WTC11 (cell line): ENCODE measurements around the gene PLCL2. TPM values are rescaled to one million over a fixed set of nuclear protein-coding genes. Genes with fewer than 3 reads are reported as not detected.

Source experiments
- ATAC-seq: fragments of 200-7000 bp; cut with Tn5 transposase; 2 replicates; pipeline ENCODE4 v1.10.0; 2021; ENCODE audit warnings: mild to moderate bottlenecking, moderate library complexity
- CTCF ChIA-PET: fragments of 300-600 bp; sonication (Branson Sonifier 250); formaldehyde crosslinking; loops from one replicate; lab custom pipeline; 2021; ENCODE audit warnings: antibody characterized with exemption; lab: Charles Lee
- POLR2A ChIA-PET: fragments of 350-600 bp; sonication (Branson Sonifier 250); formaldehyde crosslinking; loops from one replicate; lab custom pipeline; 2021; ENCODE audit warnings: antibody characterized with exemption; lab: Charles Lee
- DNase-seq: peaks from one replicate; pipeline ENCODE4 v3.0.0; 2021; ENCODE audit warnings: low spot score
- H3K27ac Mint-ChIP-seq: 2 replicates; pipeline ENCODE4 v1.8.0; 2021; ENCODE audit warnings: mixed read lengths
- H3K27me3 Mint-ChIP-seq: 2 replicates; pipeline ENCODE4 v1.8.0; 2021; ENCODE audit warnings: low read depth, mild to moderate bottlenecking, moderate library complexity, mixed read lengths
- H3K36me3 Mint-ChIP-seq: 2 replicates; pipeline ENCODE4 v1.8.0; 2021; ENCODE audit warnings: mixed read lengths
- H3K4me1 Mint-ChIP-seq: 2 replicates; pipeline ENCODE4 v1.8.0; 2022; ENCODE audit warnings: mixed read lengths
- H3K4me3 Mint-ChIP-seq: 2 replicates; pipeline ENCODE4 v1.8.0; 2021; ENCODE audit warnings: mild to moderate bottlenecking, moderate library complexity, mixed read lengths
- H3K9me3 Mint-ChIP-seq: 2 replicates; pipeline ENCODE4 v1.8.0; 2021; ENCODE audit warnings: mixed read lengths
- ATF3 ChIP-seq: sonication (generic); formaldehyde crosslinking; conservative IDR thresholded peaks from 2 replicates; pipeline ENCODE4 v1.8.1; 2022; ENCODE audit warnings: mild to moderate bottlenecking, missing genetic modification reagents
- EMX1 ChIP-seq: fragments of 250-450 bp; sonication (Bioruptor Pico); IDR thresholded peaks from 2 replicates; pipeline ENCODE4 v1.8.0; 2021; ENCODE audit warnings: mild to moderate bottlenecking
- ESRRA ChIP-seq: sonication (generic); formaldehyde crosslinking; IDR thresholded peaks from 2 replicates; pipeline ENCODE4 v1.8.1; 2022; ENCODE audit warnings: mild to moderate bottlenecking, missing genetic modification reagents, borderline replicate concordance
- ETV6 ChIP-seq: sonication (generic); formaldehyde crosslinking; IDR thresholded peaks from 2 replicates; pipeline ENCODE4 v1.8.1; 2022; ENCODE audit warnings: mild to moderate bottlenecking, missing genetic modification reagents
- FOXJ3 ChIP-seq: sonication (generic); formaldehyde crosslinking; IDR thresholded peaks from 2 replicates; pipeline ENCODE4 v1.9.0; 2021; ENCODE audit warnings: missing genetic modification reagents, mild to moderate bottlenecking, borderline replicate concordance
- FOXK1 ChIP-seq: sonication (generic); formaldehyde crosslinking; IDR thresholded peaks from 2 replicates; pipeline ENCODE4 v1.8.0; 2022; ENCODE audit warnings: mild to moderate bottlenecking, moderate library complexity, missing genetic modification reagents
- JUN ChIP-seq: sonication (generic); formaldehyde crosslinking; IDR thresholded peaks from 2 replicates; pipeline ENCODE4 v1.8.0; 2023; ENCODE audit warnings: mild to moderate bottlenecking, missing genetic modification reagents
- MYBL2 ChIP-seq: sonication (generic); formaldehyde crosslinking; IDR thresholded peaks from 2 replicates; pipeline ENCODE4 v1.8.1; 2023; ENCODE audit warnings: mild to moderate bottlenecking, moderate library complexity, missing genetic modification reagents
- NFATC4 ChIP-seq: fragments of 250-450 bp; sonication (Bioruptor Pico); IDR thresholded peaks from 2 replicates; pipeline ENCODE4 v1.9.0; 2021; ENCODE audit warnings: mild to moderate bottlenecking
- NFE2L1 ChIP-seq: sonication (generic); formaldehyde crosslinking; IDR thresholded peaks from 2 replicates; pipeline ENCODE4 v1.8.1; 2023; ENCODE audit warnings: missing genetic modification reagents
- PRRX2 ChIP-seq: fragments of 250-450 bp; sonication (Bioruptor Pico); IDR thresholded peaks from 2 replicates; pipeline ENCODE4 v1.8.0; 2021; ENCODE audit warnings: mild to moderate bottlenecking
- RORB ChIP-seq: fragments of 250-450 bp; sonication (Bioruptor Pico); IDR thresholded peaks from 2 replicates; pipeline ENCODE4 v1.9.0; 2021; ENCODE audit warnings: mild to moderate bottlenecking
- USF1 ChIP-seq: sonication (generic); formaldehyde crosslinking; IDR thresholded peaks from 2 replicates; pipeline ENCODE4 v1.8.0; 2022; ENCODE audit warnings: mild to moderate bottlenecking, missing genetic modification reagents
- ZNF396 ChIP-seq: fragments of 250-450 bp; sonication (Bioruptor Pico); IDR thresholded peaks from 2 replicates; pipeline ENCODE4 v1.8.0; 2021; ENCODE audit warnings: mild to moderate bottlenecking, moderate library complexity, borderline replicate concordance
- ZNF512 ChIP-seq: sonication (generic); formaldehyde crosslinking; IDR thresholded peaks from 2 replicates; pipeline ENCODE4 v1.8.1; 2022; ENCODE audit warnings: missing genetic modification reagents, borderline replicate concordance
- total RNA-seq: library from RNA; stranded (reverse); gene quantifications from 3 replicates; pipeline ENCODE4 v1.2.3, GENCODE V29; 2021
- TF ChIP-seq, protein P1 (sequence below): sonication (generic); formaldehyde crosslinking; IDR thresholded peaks from 2 replicates; pipeline ENCODE4 v1.8.1; 2023; ENCODE audit warnings: mild to moderate bottlenecking, missing genetic modification reagents, moderate library complexity
- TF ChIP-seq, protein P2 (sequence below): fragments of 200-600 bp; IDR thresholded peaks from 2 replicates; pipeline ENCODE4 v1.8.0; 2022; ENCODE audit warnings: antibody characterized with exemption
- TF ChIP-seq, protein P3 (sequence below): fragments of 250-450 bp; sonication (Bioruptor Pico); IDR thresholded peaks from 2 replicates; pipeline ENCODE4 v1.9.0; 2021; ENCODE audit warnings: moderate library complexity, mild to moderate bottlenecking, inconsistent platforms, borderline replicate concordance
- TF ChIP-seq, protein P4 (sequence below): sonication (generic); formaldehyde crosslinking; IDR thresholded peaks from 2 replicates; pipeline ENCODE4 v1.8.1; 2023; ENCODE audit warnings: mild to moderate bottlenecking, moderate library complexity, missing genetic modification reagents

Gene PLCL2
- total RNA-seq, 1 experiment from 2014 or later: 11.8 TPM

GRCh38 chr3:16908896-16909295 is 24.1 kb downstream of the PLCL2 start (continued):
- TF ChIP-seq, protein P1, sequence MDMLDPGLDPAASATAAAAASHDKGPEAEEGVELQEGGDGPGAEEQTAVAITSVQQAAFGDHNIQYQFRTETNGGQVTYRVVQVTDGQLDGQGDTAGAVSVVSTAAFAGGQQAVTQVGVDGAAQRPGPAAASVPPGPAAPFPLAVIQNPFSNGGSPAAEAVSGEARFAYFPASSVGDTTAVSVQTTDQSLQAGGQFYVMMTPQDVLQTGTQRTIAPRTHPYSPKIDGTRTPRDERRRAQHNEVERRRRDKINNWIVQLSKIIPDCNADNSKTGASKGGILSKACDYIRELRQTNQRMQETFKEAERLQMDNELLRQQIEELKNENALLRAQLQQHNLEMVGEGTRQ: no peak

DNA sequence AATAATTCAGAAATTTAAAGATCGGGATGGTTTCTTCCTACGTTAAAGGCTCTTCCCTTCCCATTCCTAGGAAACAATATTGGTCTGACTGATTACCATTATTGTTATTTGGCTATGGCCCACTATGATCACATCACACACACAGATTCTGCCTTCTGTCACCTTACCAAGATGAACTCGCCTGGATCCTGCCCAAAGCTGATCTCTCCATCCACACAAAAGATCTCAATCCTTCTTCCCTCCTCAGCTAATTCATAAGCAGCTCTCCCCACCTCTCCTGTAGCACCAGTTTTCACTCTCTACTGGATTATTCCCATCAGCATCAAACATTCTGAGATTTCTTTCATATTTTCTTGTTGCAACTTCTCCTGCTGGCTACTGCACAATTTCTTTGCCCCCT is 25.0 kb downstream of the PLCL2 start:
- POLR2A ChIA-PET: no interaction called here

More for the DNA sequence above, 25.0 kb downstream of the PLCL2 start:
- TF ChIP-seq, protein P2, sequence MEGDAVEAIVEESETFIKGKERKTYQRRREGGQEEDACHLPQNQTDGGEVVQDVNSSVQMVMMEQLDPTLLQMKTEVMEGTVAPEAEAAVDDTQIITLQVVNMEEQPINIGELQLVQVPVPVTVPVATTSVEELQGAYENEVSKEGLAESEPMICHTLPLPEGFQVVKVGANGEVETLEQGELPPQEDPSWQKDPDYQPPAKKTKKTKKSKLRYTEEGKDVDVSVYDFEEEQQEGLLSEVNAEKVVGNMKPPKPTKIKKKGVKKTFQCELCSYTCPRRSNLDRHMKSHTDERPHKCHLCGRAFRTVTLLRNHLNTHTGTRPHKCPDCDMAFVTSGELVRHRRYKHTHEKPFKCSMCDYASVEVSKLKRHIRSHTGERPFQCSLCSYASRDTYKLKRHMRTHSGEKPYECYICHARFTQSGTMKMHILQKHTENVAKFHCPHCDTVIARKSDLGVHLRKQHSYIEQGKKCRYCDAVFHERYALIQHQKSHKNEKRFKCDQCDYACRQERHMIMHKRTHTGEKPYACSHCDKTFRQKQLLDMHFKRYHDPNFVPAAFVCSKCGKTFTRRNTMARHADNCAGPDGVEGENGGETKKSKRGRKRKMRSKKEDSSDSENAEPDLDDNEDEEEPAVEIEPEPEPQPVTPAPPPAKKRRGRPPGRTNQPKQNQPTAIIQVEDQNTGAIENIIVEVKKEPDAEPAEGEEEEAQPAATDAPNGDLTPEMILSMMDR: no peak
- TF ChIP-seq MYBL2 (CRISPR knock-in tag): no peak
- TF ChIP-seq EMX1 (CRISPR knock-in tag): no peak
- TF ChIP-seq, protein P3, sequence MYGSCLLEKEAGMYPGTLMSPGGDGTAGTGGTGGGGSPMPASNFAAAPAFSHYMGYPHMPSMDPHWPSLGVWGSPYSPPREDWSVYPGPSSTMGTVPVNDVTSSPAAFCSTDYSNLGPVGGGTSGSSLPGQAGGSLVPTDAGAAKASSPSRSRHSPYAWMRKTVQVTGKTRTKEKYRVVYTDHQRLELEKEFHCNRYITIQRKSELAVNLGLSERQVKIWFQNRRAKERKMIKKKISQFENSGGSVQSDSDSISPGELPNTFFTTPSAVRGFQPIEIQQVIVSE: no peak
- TF ChIP-seq PRRX2: no peak
- TF ChIP-seq NFATC4 (CRISPR knock-in tag): no peak
- TF ChIP-seq NFE2L1: no peak
- no peak for TF ChIP-seq USF1 (CRISPR knock-in tag)
- TF ChIP-seq ATF3 (CRISPR knock-in tag): no peak
- TF ChIP-seq FOXK1: no peak
- no peak for TF ChIP-seq ESRRA (CRISPR knock-in tag)
- no peak for TF ChIP-seq JUN (CRISPR knock-in tag)
- TF ChIP-seq ZNF512: no peak
- TF ChIP-seq, protein P4, sequence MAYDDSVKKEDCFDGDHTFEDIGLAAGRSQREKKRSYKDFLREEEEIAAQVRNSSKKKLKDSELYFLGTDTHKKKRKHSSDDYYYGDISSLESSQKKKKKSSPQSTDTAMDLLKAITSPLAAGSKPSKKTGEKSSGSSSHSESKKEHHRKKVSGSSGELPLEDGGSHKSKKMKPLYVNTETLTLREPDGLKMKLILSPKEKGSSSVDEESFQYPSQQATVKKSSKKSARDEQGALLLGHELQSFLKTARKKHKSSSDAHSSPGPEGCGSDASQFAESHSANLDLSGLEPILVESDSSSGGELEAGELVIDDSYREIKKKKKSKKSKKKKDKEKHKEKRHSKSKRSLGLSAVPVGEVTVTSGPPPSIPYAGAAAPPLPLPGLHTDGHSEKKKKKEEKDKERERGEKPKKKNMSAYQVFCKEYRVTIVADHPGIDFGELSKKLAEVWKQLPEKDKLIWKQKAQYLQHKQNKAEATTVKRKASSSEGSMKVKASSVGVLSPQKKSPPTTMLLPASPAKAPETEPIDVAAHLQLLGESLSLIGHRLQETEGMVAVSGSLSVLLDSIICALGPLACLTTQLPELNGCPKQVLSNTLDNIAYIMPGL (CRISPR knock-in tag): no peak
- no peak for TF ChIP-seq ETV6 (CRISPR knock-in tag)
- TF ChIP-seq FOXJ3 (CRISPR knock-in tag): no peak
- TF ChIP-seq ZNF396: no peak
- no peak for TF ChIP-seq RORB (CRISPR knock-in tag)
- TF ChIP-seq, all 79 proteins: peak for 0
- H3K4me3 Mint-ChIP-seq: no peak overlapping the region
- ATAC-seq (no peak), DNase-seq (no peak)
- H3K27me3 Mint-ChIP-seq: no peaks in the 10 kb centered on the region
- CTCF ChIA-PET: interaction anchor here (2.2 kb wide), 1 partner anchor 26 kb away, joined by 6 read pairs; the partner anchor contains the start of gene PLCL2
- peaks cover 24% of the 10 kb centered on the region for H3K4me1 Mint-ChIP-seq
- no peaks in the 10 kb centered on the region for H3K36me3 Mint-ChIP-seq
- H3K9me3 Mint-ChIP-seq: no peaks in the 10 kb centered on the region
- H3K27ac Mint-ChIP-seq: peak overlapping the region; percentile 7; the same call in 1 of the 2 replicates
